Mesendoderm (in vitro differentiated cells): Measurements from ENCODE around the gene RGPD6.
"Not testable (repeated sequence)": the region's sequence is repeated elsewhere in the genome, so short reads cannot be mapped to it uniquely, and the experiment has no call there.

Experiments
- DNase-seq: peaks from one replicate; pipeline ENCODE4 v3.0.0; 2013
- H2AK5ac ChIP-seq: 2 replicates; pipeline ENCODE4 v1.6.1; 2013; ENCODE audit warnings: low read length, inconsistent platforms
- H2BK120ac ChIP-seq: 2 replicates; pipeline ENCODE4 v1.6.1; 2013; ENCODE audit warnings: low read depth, mild to moderate bottlenecking, low read length, moderate library complexity, mixed read lengths
- H2BK15ac ChIP-seq: replicated peaks from 2 replicates; pipeline ENCODE4 v1.6.1; 2013; ENCODE audit warnings: low read depth, mild to moderate bottlenecking, moderate library complexity
- H2BK5ac ChIP-seq: 2 replicates; pipeline ENCODE4 v1.6.1; 2013; ENCODE audit warnings: low read length, inconsistent platforms
- H3K18ac ChIP-seq: 2 replicates; pipeline ENCODE4 v1.6.1; 2013; ENCODE audit warnings: mild to moderate bottlenecking, low read length, mixed read lengths
- H3K23ac ChIP-seq: one replicate; pipeline ENCODE4 v1.6.1; 2013; ENCODE audit warnings: low read length
- H3K27ac ChIP-seq: 2 replicates; pipeline ENCODE4 v1.5.1; 2013; ENCODE audit warnings: low read depth, mild to moderate bottlenecking, inconsistent platforms, low read length, moderate library complexity
- H3K27me3 ChIP-seq: 2 replicates; pipeline ENCODE4 v1.6.1; 2013; ENCODE audit warnings: low read length, control low read depth, mild to moderate bottlenecking, inconsistent platforms; ENCODE audit not compliant: insufficient read depth, poor library complexity
- H3K36me3 ChIP-seq: 2 replicates; pipeline ENCODE4 v1.6.1; 2013; ENCODE audit warnings: low read length, inconsistent platforms; ENCODE audit not compliant: control insufficient read depth, insufficient read depth
- H3K4ac ChIP-seq: one replicate; pipeline ENCODE4 v1.6.1; 2013; ENCODE audit warnings: low read depth, mild to moderate bottlenecking, low read length, moderate library complexity
- H3K4me1 ChIP-seq: 2 replicates; pipeline ENCODE4 v1.6.1; 2013; ENCODE audit warnings: low read depth, low read length, inconsistent platforms; ENCODE audit not compliant: control insufficient read depth
- H3K4me2 ChIP-seq: 2 replicates; pipeline ENCODE4 v1.6.1; 2013; ENCODE audit warnings: low read length
- H3K4me3 ChIP-seq: 2 replicates; pipeline ENCODE4 v1.5.1; 2013; ENCODE audit warnings: mild to moderate bottlenecking, low read length
- H3K56ac ChIP-seq: one replicate; pipeline ENCODE4 v1.6.1; 2013; ENCODE audit warnings: low read length
- H3K79me1 ChIP-seq: 2 replicates; pipeline ENCODE4 v1.6.1; 2013; ENCODE audit warnings: low read length, inconsistent platforms
- H3K79me2 ChIP-seq: 2 replicates; pipeline ENCODE4 v1.6.1; 2013; ENCODE audit warnings: mild to moderate bottlenecking, low read length; ENCODE audit not compliant: control insufficient read depth, insufficient read depth
- H3K9ac ChIP-seq: 2 replicates; pipeline ENCODE4 v1.6.1; 2013; ENCODE audit warnings: low read length, inconsistent platforms
- H4K5ac ChIP-seq: one replicate; pipeline ENCODE4 v1.6.1; 2013; ENCODE audit warnings: low read length
- H4K8ac ChIP-seq: one replicate; pipeline ENCODE4 v1.6.1; 2013; ENCODE audit warnings: low read depth, mild to moderate bottlenecking, control low read depth, low read length, moderate library complexity
- WGBS: extraction: QIAGEN DNeasy Blood & Tissue Kit; methylation state at CpG from one replicate; pipeline ENCODE4 v1.1.7; 2013; ENCODE audit warnings: low lambda C conversion rate, missing lambda C conversion rate; ENCODE audit not compliant: insufficient coverage; ENCODE audit errors: extremely low coverage; 5-methylcytosine and 5-hydroxymethylcytosine counted together

RGPD6 gene

DNA sequence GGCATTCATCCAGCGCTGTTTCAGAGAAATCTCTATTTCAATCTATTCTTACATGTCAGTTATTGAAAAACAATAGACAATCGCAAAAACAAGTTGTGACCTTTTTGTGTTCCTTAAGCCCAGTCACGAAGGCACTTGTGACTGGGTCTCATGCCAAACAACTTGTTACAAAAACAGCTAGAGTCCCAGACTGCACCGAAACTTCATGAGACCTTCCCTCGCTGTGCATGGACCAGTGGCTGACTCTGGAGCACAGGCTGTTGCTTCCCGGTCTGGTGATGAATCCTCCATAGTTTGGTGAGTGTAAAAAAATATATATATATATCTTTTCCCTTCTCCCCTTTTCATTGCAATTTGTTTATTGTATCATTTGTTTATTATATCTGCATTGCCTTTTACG, 99.7 kb downstream of the RGPD6 start:
- not testable (repeated sequence) for H3K36me3 ChIP-seq, H3K4me1 ChIP-seq, DNase-seq, H2AK5ac ChIP-seq, H3K79me2 ChIP-seq, H3K4ac ChIP-seq, H4K5ac ChIP-seq, H3K4me2 ChIP-seq, H3K27me3 ChIP-seq, H2BK15ac ChIP-seq, H3K27ac ChIP-seq, H4K8ac ChIP-seq, H2BK120ac ChIP-seq, H3K56ac ChIP-seq, H2BK5ac ChIP-seq, H3K79me1 ChIP-seq, H3K18ac ChIP-seq, H3K23ac ChIP-seq, H3K4me3 ChIP-seq, H3K9ac ChIP-seq
- no CpG with 5 or more reads among the region's 7 CpGs for WGBS

DNA sequence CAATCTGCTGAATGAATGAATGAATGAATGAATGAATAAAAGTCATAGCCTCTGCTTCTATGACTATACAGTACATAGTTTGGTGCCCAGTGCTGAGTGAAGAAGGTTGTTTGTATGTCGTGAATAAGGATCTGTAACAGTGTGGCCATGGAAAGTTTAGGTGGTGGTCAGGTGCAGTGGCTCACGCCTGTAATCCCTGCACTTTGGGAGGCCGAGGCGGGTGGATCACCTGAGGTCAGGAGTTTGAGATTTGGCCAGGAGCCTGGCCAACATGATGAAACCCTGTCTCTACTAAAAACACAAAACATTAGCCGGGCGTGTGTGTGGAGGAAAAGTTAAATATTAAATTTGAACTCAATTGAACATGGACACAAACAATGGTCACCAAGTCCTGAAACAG, 100.1 kb downstream of the RGPD6 start:
- not testable (repeated sequence) for H4K5ac ChIP-seq, H3K36me3 ChIP-seq, H2AK5ac ChIP-seq, H4K8ac ChIP-seq, H2BK15ac ChIP-seq, H2BK120ac ChIP-seq, H3K18ac ChIP-seq, H3K4me2 ChIP-seq, H3K4me3 ChIP-seq, H3K9ac ChIP-seq, H3K4me1 ChIP-seq, H3K79me1 ChIP-seq, H2BK5ac ChIP-seq, H3K4ac ChIP-seq, H3K79me2 ChIP-seq, DNase-seq, H3K27me3 ChIP-seq, H3K56ac ChIP-seq, H3K27ac ChIP-seq, H3K23ac ChIP-seq
- no CpG with 5 or more reads among the region's 6 CpGs for WGBS

DNA sequence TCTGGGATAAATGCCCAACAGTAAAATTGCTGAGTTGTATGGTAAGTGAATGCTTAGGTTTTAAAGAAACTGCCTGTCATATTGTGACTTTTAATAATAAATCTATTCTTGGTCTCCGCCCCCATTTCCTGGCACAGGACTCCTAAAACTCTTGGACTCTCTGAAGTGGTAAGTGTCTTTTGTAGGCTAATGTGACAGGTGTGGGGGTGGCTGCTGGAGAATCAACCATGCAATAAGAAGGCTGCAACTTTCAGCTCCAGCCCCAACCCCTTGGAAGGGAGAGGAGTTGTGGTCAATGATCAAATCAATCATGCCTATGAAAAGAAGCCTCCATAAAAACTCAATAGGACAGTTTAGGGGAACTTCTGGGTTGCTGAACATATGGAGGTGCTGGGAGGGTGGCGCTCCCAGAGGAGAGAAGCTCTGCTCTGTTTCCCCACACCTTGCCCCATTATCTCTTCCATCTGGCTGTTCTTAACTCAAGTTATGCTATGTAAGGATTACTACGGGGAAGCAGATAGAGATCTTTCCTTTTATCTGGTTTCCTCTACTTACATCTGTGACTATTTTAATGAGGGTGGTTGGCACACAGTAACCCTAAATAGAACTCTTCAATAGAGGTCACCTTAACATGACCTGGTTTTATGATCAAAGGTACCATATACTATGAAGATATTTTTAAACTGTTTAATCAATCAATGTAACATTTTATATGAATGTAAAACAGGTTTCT, 101.2 kb downstream of the RGPD6 start:
- not testable (repeated sequence) for H3K23ac ChIP-seq, H3K79me1 ChIP-seq, H2BK15ac ChIP-seq, H3K4me1 ChIP-seq, H3K79me2 ChIP-seq, DNase-seq, H2BK120ac ChIP-seq, H3K4ac ChIP-seq, H3K56ac ChIP-seq, H4K5ac ChIP-seq, H3K4me2 ChIP-seq, H3K27me3 ChIP-seq, H2AK5ac ChIP-seq, H3K36me3 ChIP-seq, H3K18ac ChIP-seq, H3K4me3 ChIP-seq, H2BK5ac ChIP-seq, H3K9ac ChIP-seq, H4K8ac ChIP-seq, H3K27ac ChIP-seq
- no CpG with 5 or more reads among the region's 3 CpGs for WGBS

DNA sequence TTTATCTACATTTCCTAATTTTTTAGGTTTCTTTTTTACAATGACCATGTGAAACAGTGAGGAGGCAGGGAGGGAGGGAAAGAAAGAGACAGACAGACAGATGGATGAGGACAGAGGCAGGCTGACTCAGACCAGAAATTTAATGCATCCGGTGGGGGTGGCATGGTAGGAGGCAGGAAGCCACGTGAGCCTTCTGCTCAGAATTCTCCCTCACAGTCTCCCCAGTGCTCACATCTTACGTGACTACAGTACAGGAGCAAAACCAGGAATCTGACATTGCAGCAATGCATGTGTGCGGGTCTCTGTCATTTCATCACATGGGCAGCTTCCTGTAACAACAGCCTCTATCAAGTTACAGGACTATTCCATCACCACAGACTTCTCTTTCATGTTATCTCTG, 102.1 kb downstream of the RGPD6 start:
- H3K4me3 ChIP-seq, H2AK5ac ChIP-seq, H3K4me1 ChIP-seq, H2BK15ac ChIP-seq, H3K27me3 ChIP-seq, H2BK120ac ChIP-seq, H3K56ac ChIP-seq, H2BK5ac ChIP-seq, H3K4me2 ChIP-seq, DNase-seq, H3K36me3 ChIP-seq, H3K79me1 ChIP-seq, H3K79me2 ChIP-seq, H4K5ac ChIP-seq, H3K9ac ChIP-seq, H3K27ac ChIP-seq, H3K23ac ChIP-seq, H3K4ac ChIP-seq, H4K8ac ChIP-seq, H3K18ac ChIP-seq: not testable (repeated sequence)
- no CpG with 5 or more reads among the region's 4 CpGs for WGBS

DNA sequence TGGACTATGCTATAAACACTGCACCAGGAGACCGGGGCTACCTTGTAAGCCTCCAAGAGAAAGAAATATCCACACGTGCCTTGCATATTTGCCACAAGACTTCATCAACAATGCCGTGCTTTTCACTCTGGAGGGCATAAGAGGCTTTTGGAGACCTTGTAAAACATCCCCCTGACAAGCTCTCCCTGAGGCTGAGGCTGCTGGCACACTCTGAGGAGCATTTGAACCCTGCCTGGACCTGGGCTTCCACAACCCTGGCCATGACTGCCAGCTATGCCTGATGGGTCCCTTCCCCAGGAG, 104.0 kb downstream of the RGPD6 start:
- H4K8ac ChIP-seq, H3K27ac ChIP-seq, H2BK5ac ChIP-seq, H3K79me1 ChIP-seq, H3K18ac ChIP-seq, H3K9ac ChIP-seq, H2BK120ac ChIP-seq, DNase-seq, H3K27me3 ChIP-seq, H3K4me1 ChIP-seq, H2AK5ac ChIP-seq, H3K56ac ChIP-seq, H3K4ac ChIP-seq, H3K36me3 ChIP-seq, H3K4me2 ChIP-seq, H3K79me2 ChIP-seq, H3K4me3 ChIP-seq, H2BK15ac ChIP-seq, H3K23ac ChIP-seq, H4K5ac ChIP-seq: not testable (repeated sequence)
- no CpG with 5 or more reads among the region's 3 CpGs for WGBS
